Activated naive CD8-positive, alpha-beta T cell (primary cell): Measurements from ENCODE around the gene UBN2.
A peak's percentile ranks its signal among the peaks of the same experiment; 100 is the strongest.
"Not testable (repeated sequence)": the region's sequence is repeated elsewhere in the genome, so short reads cannot be mapped to it uniquely, and the experiment has no call there.

Source experiments
- H3K27ac Mint-ChIP-seq: one replicate; pipeline ENCODE4 v1.8.0; 2021; ENCODE audit warnings: mixed read lengths
- H3K27me3 Mint-ChIP-seq: one replicate; pipeline ENCODE4 v1.8.0; 2021; ENCODE audit warnings: mixed read lengths
- H3K36me3 Mint-ChIP-seq: one replicate; pipeline ENCODE4 v1.8.0; 2021; ENCODE audit warnings: mixed read lengths
- H3K4me1 Mint-ChIP-seq: one replicate; pipeline ENCODE4 v1.8.0; 2021; ENCODE audit warnings: low read depth, mixed read lengths
- H3K4me3 Mint-ChIP-seq: one replicate; pipeline ENCODE4 v1.8.0; 2021; ENCODE audit warnings: mild to moderate bottlenecking, mixed read lengths
- H3K9me3 Mint-ChIP-seq: one replicate; pipeline ENCODE4 v1.8.0; 2021; ENCODE audit warnings: low read depth, mixed read lengths

The UBN2 gene

GRCh38 chr7:139300390-139300789, 69.4 kb downstream of the UBN2 start:
- H3K36me3 Mint-ChIP-seq = peaks cover 11% of the 10 kb centered on the region
- no peaks in the 10 kb centered on the region for H3K27me3 Mint-ChIP-seq
- H3K4me3 Mint-ChIP-seq = no peak overlapping the region

GRCh38 chr7:139304517-139304916, 73.5 kb downstream of the UBN2 start:
- Mint-ChIP-seq H3K4me3 (no peak overlapping the region), H3K27me3 (no peaks in the 10 kb centered on the region), H3K36me3 (peaks cover 3% of the 10 kb centered on the region), H3K4me1 (no peaks in the 10 kb centered on the region), H3K9me3 (no peaks in the 10 kb centered on the region), H3K27ac (no peak overlapping the region)

More at GRCh38 chr7:139300390-139300789, 69.4 kb downstream of the UBN2 start:
- Mint-ChIP-seq H3K27ac (no peak overlapping the region), H3K9me3 (no peaks in the 10 kb centered on the region), H3K4me1 (no peaks in the 10 kb centered on the region)

GRCh38 chr7:139317939-139318505, 87.0 kb downstream of the UBN2 start:
- Mint-ChIP-seq H3K9me3 (no peaks in the 10 kb centered on the region), H3K4me1 (no peaks in the 10 kb centered on the region), H3K4me3 (no peak overlapping the region), H3K27me3 (no peaks in the 10 kb centered on the region), H3K36me3 (no peaks in the 10 kb centered on the region), H3K27ac (no peak overlapping the region)

GRCh38 chr7:139321071-139321745, 90.2 kb downstream of the UBN2 start:
- Mint-ChIP-seq H3K27me3 (no peaks in the 10 kb centered on the region), H3K36me3 (no peaks in the 10 kb centered on the region), H3K4me1 (no peaks in the 10 kb centered on the region), H3K4me3 (no peak overlapping the region), H3K9me3 (no peaks in the 10 kb centered on the region), H3K27ac (no peak overlapping the region)

- not testable (repeated sequence) for H3K4me1 Mint-ChIP-seq, H3K36me3 Mint-ChIP-seq, H3K27ac Mint-ChIP-seq, H3K4me3 Mint-ChIP-seq, H3K27me3 Mint-ChIP-seq, H3K9me3 Mint-ChIP-seq
These were observed 93.7 kb downstream of the UBN2 start for GRCh38 chr7:139324709-139325108.

- H3K9me3 Mint-ChIP-seq = no peaks in the 10 kb centered on the region
- H3K4me1 Mint-ChIP-seq = peaks cover 12% of the 10 kb centered on the region
- no peak overlapping the region for H3K4me3 Mint-ChIP-seq
- H3K27ac Mint-ChIP-seq = no peak overlapping the region
- no peaks in the 10 kb centered on the region for H3K27me3 Mint-ChIP-seq
- no peaks in the 10 kb centered on the region for H3K36me3 Mint-ChIP-seq
These were observed 97.3 kb downstream of the UBN2 start for GRCh38 chr7:139328375-139328774.

- peaks cover 12% of the 10 kb centered on the region for H3K4me1 Mint-ChIP-seq
- no peaks in the 10 kb centered on the region for H3K27me3 Mint-ChIP-seq
- H3K9me3 Mint-ChIP-seq = no peaks in the 10 kb centered on the region
- H3K36me3 Mint-ChIP-seq = no peaks in the 10 kb centered on the region
- H3K27ac Mint-ChIP-seq = no peak overlapping the region
- H3K4me3 Mint-ChIP-seq = no peak overlapping the region
These were observed 98.1 kb downstream of the UBN2 start for GRCh38 chr7:139329119-139329518.

GRCh38 chr7:139330333-139331030, 99.4 kb downstream of the UBN2 start:
- H3K36me3 Mint-ChIP-seq = no peaks in the 10 kb centered on the region
- H3K4me3 Mint-ChIP-seq = no peak overlapping the region
- no peaks in the 10 kb centered on the region for H3K9me3 Mint-ChIP-seq
- H3K27me3 Mint-ChIP-seq = no peaks in the 10 kb centered on the region
- peaks cover 12% of the 10 kb centered on the region for H3K4me1 Mint-ChIP-seq
- no peak overlapping the region for H3K27ac Mint-ChIP-seq

GRCh38 chr7:139332697-139333359, 101.8 kb downstream of the UBN2 start:
- H3K36me3 Mint-ChIP-seq = no peaks in the 10 kb centered on the region
- no peaks in the 10 kb centered on the region for H3K9me3 Mint-ChIP-seq
- no peak overlapping the region for H3K27ac Mint-ChIP-seq
- no peaks in the 10 kb centered on the region for H3K27me3 Mint-ChIP-seq
- H3K4me1 Mint-ChIP-seq = peaks cover 12% of the 10 kb centered on the region
- H3K4me3 Mint-ChIP-seq = no peak overlapping the region

- H3K27me3 Mint-ChIP-seq, H3K9me3 Mint-ChIP-seq, H3K4me3 Mint-ChIP-seq, H3K36me3 Mint-ChIP-seq, H3K27ac Mint-ChIP-seq: not testable (repeated sequence)
- peaks cover 12% of the 10 kb centered on the region for H3K4me1 Mint-ChIP-seq
These were observed 102.4 kb downstream of the UBN2 start for GRCh38 chr7:139333443-139333842.

GRCh38 chr7:139334399-139335150, 103.5 kb downstream of the UBN2 start:
- no peak overlapping the region for H3K27ac Mint-ChIP-seq
- H3K27me3 Mint-ChIP-seq = no peaks in the 10 kb centered on the region
- no peak overlapping the region for H3K4me3 Mint-ChIP-seq
- H3K4me1 Mint-ChIP-seq = peaks cover 18% of the 10 kb centered on the region
- peaks cover 3% of the 10 kb centered on the region for H3K36me3 Mint-ChIP-seq
- peaks cover 5% of the 10 kb centered on the region for H3K9me3 Mint-ChIP-seq

GRCh38 chr7:139339025-139339424, 108.0 kb downstream of the UBN2 start:
- peaks cover 5% of the 10 kb centered on the region for H3K9me3 Mint-ChIP-seq

GRCh38 chr7:139339698-139340036, 108.6 kb downstream of the UBN2 start:
- H3K9me3 Mint-ChIP-seq = peaks cover 5% of the 10 kb centered on the region
- peak overlapping the region; percentile 96 for H3K4me3 Mint-ChIP-seq
- H3K27ac Mint-ChIP-seq = peak overlapping the region; percentile 99
- no peaks in the 10 kb centered on the region for H3K27me3 Mint-ChIP-seq
- H3K36me3 Mint-ChIP-seq = peaks cover 3% of the 10 kb centered on the region
- peaks cover 31% of the 10 kb centered on the region for H3K4me1 Mint-ChIP-seq

More at GRCh38 chr7:139339025-139339424, 108.0 kb downstream of the UBN2 start:
- H3K36me3 Mint-ChIP-seq = peaks cover 3% of the 10 kb centered on the region
- H3K27ac Mint-ChIP-seq = peak overlapping the region; percentile 99
- peak overlapping the region; percentile 96 for H3K4me3 Mint-ChIP-seq
- no peaks in the 10 kb centered on the region for H3K27me3 Mint-ChIP-seq
- H3K4me1 Mint-ChIP-seq = peaks cover 29% of the 10 kb centered on the region

GRCh38 chr7:139340037-139340807, 109.2 kb downstream of the UBN2 start:
- Mint-ChIP-seq H3K27me3 (no peaks in the 10 kb centered on the region), H3K36me3 (peaks cover 3% of the 10 kb centered on the region), H3K4me3 (peak overlapping the region; percentile 96), H3K9me3 (peaks cover 5% of the 10 kb centered on the region), H3K4me1 (peaks cover 33% of the 10 kb centered on the region), H3K27ac (peak overlapping the region; percentile 99)
